ENCODE data around the gene CUL4A.

The CUL4A gene

GRCh38 chr13:113178896-113179167, 30.6 kb upstream of the CUL4A start:
- no peak for TF ChIP-seq CTCF (IDR thresholded peaks at IDR 0.05)
- no peak for DNase-seq (ENCODE audit: low spot score)
- H3K27ac ChIP-seq, result no peak overlapping the region
- H3K4me3 ChIP-seq, result no peak overlapping the region

GRCh38 chr13:113179374-113180230, 29.8 kb upstream of the CUL4A start:
- TF ChIP-seq CTCF (IDR thresholded peaks at IDR 0.05), result no peak
- no peak overlapping the region for H3K27ac ChIP-seq
- no peak overlapping the region for H3K4me3 ChIP-seq
- DNase-seq (ENCODE audit: low spot score), result no peak

- Histone ChIP-seq H3K27ac (no peak overlapping the region), H3K4me3 (no peak overlapping the region)
- TF ChIP-seq CTCF (IDR thresholded peaks at IDR 0.05), result no peak
- DNase-seq (ENCODE audit: low spot score), result no peak
Measured at GRCh38 chr13:113182046-113182445, 27.4 kb upstream of the CUL4A start.

GRCh38 chr13:113183450-113184129, 25.8 kb upstream of the CUL4A start:
- no peak overlapping the region for H3K4me3 ChIP-seq
- no peak for TF ChIP-seq CTCF (IDR thresholded peaks at IDR 0.05)
- no peak for DNase-seq (ENCODE audit: low spot score)
- no peak overlapping the region for H3K27ac ChIP-seq

- Histone ChIP-seq H3K4me3 (no peak overlapping the region), H3K27ac (no peak overlapping the region)
- TF ChIP-seq CTCF (IDR thresholded peaks at IDR 0.05), result no peak
- DNase-seq (ENCODE audit: low spot score), result no peak
Measured at GRCh38 chr13:113184568-113185440, 24.6 kb upstream of the CUL4A start.

- DNase-seq (ENCODE audit: low spot score), result no peak
- no peak for TF ChIP-seq CTCF (IDR thresholded peaks at IDR 0.05)
- Histone ChIP-seq H3K27ac (peak overlapping the region; percentile 7 to 79), H3K4me3 (no peak overlapping the region)
Measured at GRCh38 chr13:113186061-113186900, 23.1 kb upstream of the CUL4A start.

All from coronary artery (tissue), 2 donors.